ENCODE data around the gene CYP3A4.

- no peak for TF ChIP-seq CTCF (IDR thresholded peaks at IDR 0.05)
- TF ChIP-seq TEAD4 (IDR thresholded peaks at IDR 0.05; ENCODE audit: borderline replicate concordance, insufficient read depth), result no peak
- no peak for TF ChIP-seq ZBTB33 (IDR thresholded peaks at IDR 0.05; ENCODE audit: borderline replicate concordance, low read depth)
- TF ChIP-seq TAF1 (IDR thresholded peaks at IDR 0.05; ENCODE audit: borderline replicate concordance, low read depth, low read length), result no peak
- TF ChIP-seq YY1 (IDR thresholded peaks at IDR 0.05; ENCODE audit: low read depth), result no peak
- no peak for TF ChIP-seq MXI1 (IDR thresholded peaks at IDR 0.05; ENCODE audit: low read depth, low read length)
Observed at GRCh38 chr7:99713995-99714570, 69.9 kb downstream of the CYP3A4 start.
